ENCODE results near the gene MLXIP.

Gene MLXIP

GRCh38 chr12:122062832-122063693 is 15.5 kb upstream of the MLXIP start:
- no peak overlapping the region; the same call in 1 of the 2 replicates for H3K4me3 ChIP-seq (ENCODE audit: low read length)

GRCh38 chr12:122063694-122064024 is 14.9 kb upstream of the MLXIP start:
- H3K4me3 ChIP-seq (ENCODE audit: low read length), result no peak overlapping the region
- TF ChIP-seq CTCF (conservative IDR thresholded peaks at IDR 0.05; ENCODE audit: low read length), result no peak
- no peak for DNase-seq (ENCODE audit: low read depth)

More at GRCh38 chr12:122062832-122063693, 15.5 kb upstream of the MLXIP start:
- peak; percentile 62 for DNase-seq (ENCODE audit: low read depth)
- no peak for TF ChIP-seq CTCF (conservative IDR thresholded peaks at IDR 0.05; ENCODE audit: low read length)

DNA sequence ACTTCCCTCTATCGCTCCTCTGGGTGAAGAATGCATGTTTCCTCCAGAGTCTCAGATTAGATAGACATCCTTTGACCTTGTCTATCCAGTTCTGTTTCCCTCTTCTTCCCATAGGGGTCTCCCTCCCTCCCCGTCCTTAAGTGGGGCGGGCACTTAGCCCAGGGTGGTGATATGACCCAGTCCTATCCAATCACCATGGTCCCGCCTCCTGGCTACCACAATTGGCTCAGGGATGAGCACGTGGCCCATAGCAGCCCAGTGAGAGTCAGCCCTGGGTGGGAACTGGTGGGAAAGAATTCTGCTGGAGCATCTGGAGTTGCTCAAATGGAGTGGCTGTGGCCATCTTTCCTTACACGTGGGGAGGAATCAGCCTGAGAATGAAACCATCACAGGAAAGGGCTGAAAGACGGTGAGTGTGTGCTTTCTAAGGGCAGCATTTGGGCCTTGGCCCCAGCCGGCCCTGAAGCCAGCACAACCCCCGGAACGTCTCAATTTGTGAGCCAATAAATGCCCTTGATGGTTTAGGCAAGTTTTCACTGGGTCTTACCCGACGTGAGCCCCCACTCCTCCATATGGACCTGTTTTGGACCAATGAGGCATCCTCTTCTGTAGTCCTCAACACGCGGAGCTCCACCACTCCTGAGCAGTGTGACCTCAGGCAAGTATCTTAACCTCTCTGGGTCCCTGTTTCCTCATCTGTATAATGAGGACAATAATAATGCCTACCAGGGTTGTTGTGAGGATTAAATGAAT is 14.4 kb upstream of the MLXIP start:
- TF ChIP-seq CTCF (conservative IDR thresholded peaks at IDR 0.05; ENCODE audit: low read length), result peak; percentile 31
- H3K4me3 ChIP-seq (ENCODE audit: low read length), result no peak overlapping the region
- DNase-seq (ENCODE audit: low read depth), result peak; percentile 90

GRCh38 chr12:122064780-122065588 is 13.6 kb upstream of the MLXIP start:
- peak; percentile 82 for DNase-seq (ENCODE audit: low read depth)
- peak overlapping the region; percentile 8; the same call in 1 of the 2 replicates for H3K4me3 ChIP-seq (ENCODE audit: low read length)
- no peak for TF ChIP-seq CTCF (conservative IDR thresholded peaks at IDR 0.05; ENCODE audit: low read length)

DNA sequence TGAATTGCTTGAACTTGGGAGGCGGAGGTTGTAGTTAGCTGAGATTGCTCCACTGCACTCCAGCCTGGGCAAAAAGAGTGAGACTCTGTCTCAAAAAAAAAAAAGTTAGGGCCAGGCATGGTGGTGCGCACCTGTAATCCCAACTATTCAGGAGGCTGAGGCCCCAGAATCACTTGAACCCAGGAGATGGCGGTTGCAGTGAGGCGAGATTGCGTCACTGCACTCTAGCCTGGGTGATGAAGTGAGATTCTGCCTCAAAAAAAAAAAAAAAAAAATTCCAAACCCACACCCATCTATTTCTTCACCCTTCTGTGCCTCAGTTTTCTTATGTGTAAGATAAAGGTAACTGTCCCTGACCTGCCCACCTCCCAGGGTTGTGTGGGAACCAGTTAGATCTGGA is 11.0 kb upstream of the MLXIP start:
- no peak for DNase-seq (ENCODE audit: low read depth)
- no peak for TF ChIP-seq CTCF (conservative IDR thresholded peaks at IDR 0.05; ENCODE audit: low read length)

DNA sequence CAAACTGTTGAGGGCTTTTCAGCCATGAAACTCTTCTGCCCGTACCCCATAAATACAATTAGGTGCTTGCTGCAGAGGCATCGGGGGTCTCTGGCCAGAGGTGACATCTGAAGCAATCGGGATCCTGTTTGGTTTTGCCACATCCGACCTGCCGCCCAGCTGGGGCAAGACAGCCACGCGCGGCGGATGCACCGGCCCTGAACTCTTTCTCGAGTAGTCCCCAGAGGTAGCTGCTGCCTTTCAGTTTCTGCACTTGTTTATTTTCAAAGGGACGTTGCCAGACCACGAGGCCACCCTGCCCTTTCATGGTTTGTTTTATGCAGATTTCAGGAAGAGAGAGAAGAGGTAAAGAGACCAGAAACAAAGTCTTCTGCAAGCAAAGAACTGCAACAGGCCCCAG is 10.6 kb upstream of the MLXIP start:
- no peak overlapping the region for H3K4me3 ChIP-seq (ENCODE audit: low read length)
- DNase-seq (ENCODE audit: low read depth), result no peak
- no peak for TF ChIP-seq CTCF (conservative IDR thresholded peaks at IDR 0.05; ENCODE audit: low read length)

More for the DNA sequence above, 11.0 kb upstream of the MLXIP start:
- H3K4me3 ChIP-seq (ENCODE audit: low read length), result no peak overlapping the region

Data from AG10803 (cell line).